Chondrocyte (in vitro differentiated cells): ENCODE data around the gene CMPK1. TPM values are rescaled to one million over a fixed set of nuclear protein-coding genes. Genes with fewer than 3 reads are reported as not detected.

Experiments
- DNase-seq: peaks from one replicate; pipeline ENCODE4 v3.0.0; 2021; ENCODE audit warnings: mixed read lengths, low spot score
- H3K27ac Mint-ChIP-seq: one replicate; pipeline ENCODE4 v1.8.0; 2021; ENCODE audit warnings: mild to moderate bottlenecking, moderate library complexity, mixed read lengths; ENCODE audit not compliant: unreplicated experiment
- H3K27me3 Mint-ChIP-seq: 2 replicates; pipeline ENCODE4 v1.8.0; 2021; ENCODE audit warnings: low read depth, mixed read lengths
- H3K36me3 Mint-ChIP-seq: 2 replicates; pipeline ENCODE4 v1.8.0; 2021; ENCODE audit warnings: low read depth, mixed read lengths
- H3K4me1 Mint-ChIP-seq: 2 replicates; pipeline ENCODE4 v1.8.0; 2021; ENCODE audit warnings: low read depth, mild to moderate bottlenecking, mixed read lengths
- H3K4me3 Mint-ChIP-seq: one replicate; pipeline ENCODE4 v1.8.0; 2021; ENCODE audit warnings: mild to moderate bottlenecking, moderate library complexity, mixed read lengths; ENCODE audit not compliant: unreplicated experiment
- H3K9me3 Mint-ChIP-seq: 2 replicates; pipeline ENCODE4 v1.8.0; 2021; ENCODE audit warnings: low read depth, mixed read lengths
- CTCF ChIP-seq: fragments of 200-600 bp; sonication (generic); IDR thresholded peaks from 2 replicates; pipeline ENCODE4 v1.5.0; 2021; ENCODE audit warnings: antibody characterized with exemption, mild to moderate bottlenecking, moderate library complexity
- total RNA-seq: library from RNA; stranded (reverse); gene quantifications from 3 replicates; pipeline ENCODE4 v1.2.1, GENCODE V29; 2021

CMPK1 gene
- total RNA-seq, 1 donor from 2014 or later, result 135 TPM

- Mint-ChIP-seq H3K9me3 (no peaks in the 10 kb centered on the region), H3K4me1 (peaks cover 14% of the 10 kb centered on the region), H3K4me3 (no peak overlapping the region), H3K27ac (no peak overlapping the region), H3K27me3 (no peaks in the 10 kb centered on the region), H3K36me3 (no peaks in the 10 kb centered on the region)
- no peak for TF ChIP-seq CTCF
- DNase-seq, result no peak
These were observed 27.8 kb downstream of the CMPK1 start for GRCh38 chr1:47361380-47361779.

GRCh38 chr1:47362828-47363227 lies 29.2 kb downstream of the CMPK1 start:
- no peak for TF ChIP-seq CTCF
- Mint-ChIP-seq H3K9me3 (no peaks in the 10 kb centered on the region), H3K36me3 (no peaks in the 10 kb centered on the region), H3K27ac (peak overlapping the region; percentile 8), H3K4me3 (no peak overlapping the region), H3K4me1 (peaks cover 14% of the 10 kb centered on the region), H3K27me3 (no peaks in the 10 kb centered on the region)
- no peak for DNase-seq

GRCh38 chr1:47367651-47368050 lies 34.1 kb downstream of the CMPK1 start:
- TF ChIP-seq CTCF, result no peak
- Mint-ChIP-seq H3K27ac (no peak overlapping the region), H3K9me3 (no peaks in the 10 kb centered on the region), H3K27me3 (no peaks in the 10 kb centered on the region), H3K36me3 (peaks cover 17% of the 10 kb centered on the region), H3K4me3 (no peak overlapping the region), H3K4me1 (peaks cover 21% of the 10 kb centered on the region)
- no peak for DNase-seq

GRCh38 chr1:47371016-47371517 lies 37.5 kb downstream of the CMPK1 start:
- H3K27ac Mint-ChIP-seq, result peak overlapping the region; percentile 19
- H3K4me3 Mint-ChIP-seq, result no peak overlapping the region
- TF ChIP-seq CTCF, result no peak
- H3K27me3 Mint-ChIP-seq, result no peaks in the 10 kb centered on the region
- H3K9me3 Mint-ChIP-seq, result no peaks in the 10 kb centered on the region
- no peak for DNase-seq
- H3K4me1 Mint-ChIP-seq, result peaks cover 12% of the 10 kb centered on the region
- H3K36me3 Mint-ChIP-seq, result peaks cover 25% of the 10 kb centered on the region

- Mint-ChIP-seq H3K4me1 (peaks cover 18% of the 10 kb centered on the region), H3K4me3 (no peak overlapping the region), H3K9me3 (no peaks in the 10 kb centered on the region), H3K27ac (no peak overlapping the region), H3K36me3 (peaks cover 33% of the 10 kb centered on the region), H3K27me3 (no peaks in the 10 kb centered on the region)
- DNase-seq, result no peak
- TF ChIP-seq CTCF, result no peak
These were observed 40.9 kb downstream of the CMPK1 start for GRCh38 chr1:47374501-47374900.
